HepG2 (cell line): ENCODE data around the gene NUP93. TPM values are rescaled to one million over a fixed set of nuclear protein-coding genes. Genes with fewer than 3 reads are reported as not detected.
A peak's percentile ranks its signal among the peaks of the same experiment; 100 is the strongest.

Experiments used
- ATAC-seq: fragments of 200-7000 bp; cut with Tn5 transposase; 3 replicates; pipeline ENCODE4 v1.9.1; 2020; ENCODE audit warnings: mild to moderate bottlenecking, moderate library complexity
- BruUV-seq: library from RNA; stranded (reverse); fragments of 400-500 nt; replicated peaks from 2 replicates; lab custom pipeline; 2021; lab: Mats Ljungman, UMichigan
- CTCF ChIA-PET: fragments of 300-600 bp; formaldehyde crosslinking; extraction: SDS; loops from one replicate; lab custom pipeline; 2021; ENCODE audit warnings: low total read pairs, inconsistent platforms, low intra/inter-chr PET ratio; lab: Yijun Ruan, JAX
- POLR2A ChIA-PET: fragments of 350-600 bp; sonication (Branson Sonifier 250); formaldehyde crosslinking; loops from one replicate; lab custom pipeline; 2020; ENCODE audit warnings: antibody characterized with exemption, inconsistent platforms; lab: Yijun Ruan, JAX
- DNase-seq: peaks from one replicate; pipeline ENCODE4 v3.0.0-alpha.2; 2015; ENCODE audit warnings: low spot score
- FAIRE-seq: peaks from 3 replicates; lab custom pipeline; 2011; peaks lifted over from hg19 to GRCh38; lab: Jason Lieb, UNC
- H2AFZ ChIP-seq: one replicate; pipeline ENCODE4 v1.6.1; 2011; ENCODE audit warnings: low read length, inconsistent platforms
- H3K27ac ChIP-seq: fragments of 300-600 bp; 3 replicates; pipeline ENCODE4 v1.8.0; 2011; ENCODE audit warnings: mixed run types, mild to moderate bottlenecking, mixed read lengths, low read length, inconsistent platforms; ENCODE audit not compliant: insufficient read depth; ENCODE audit errors: extremely low read length
- H3K27me3 ChIP-seq, 2 experiments: fragments of 200-600 bp in 1 of 2; 2 replicates in 1 of 2; 3 replicates in 1 of 2; pipeline versions ENCODE4 v1.6.0 to v1.8.0; 2011; ENCODE audit warnings: low read length in 2 of 2, mild to moderate bottlenecking in 2 of 2, moderate library complexity in 2 of 2, inconsistent platforms in 1 of 2; ENCODE audit not compliant: insufficient read depth in 2 of 2, control insufficient read depth in 1 of 2
- H3K36me3 ChIP-seq, 2 experiments: fragments of 200-600 bp in 1 of 2; replicated peaks in 1 of 2; 2 replicates in 1 of 2; 3 replicates in 1 of 2; pipeline versions ENCODE4 v1.5.1 to v1.8.0; 2011; ENCODE audit warnings: low read length in 2 of 2, inconsistent platforms in 1 of 2; ENCODE audit not compliant: insufficient read depth in 2 of 2, control insufficient read depth in 1 of 2
- H3K4me1 ChIP-seq: 2 replicates; pipeline ENCODE4 v1.5.1; 2012; ENCODE audit warnings: low read length, inconsistent platforms; ENCODE audit not compliant: insufficient read depth
- H3K4me2 ChIP-seq: 2 replicates; pipeline ENCODE4 v1.6.0; 2011; ENCODE audit warnings: low read depth, low read length, inconsistent platforms
- H3K4me3 ChIP-seq, 3 experiments: fragments of 200-600 bp in 1 of 3; sonication (generic), shearing (Covaris generic) in 1 of 3; replicated peaks in 1 of 3; 2 replicates each; pipeline ENCODE4 v1.5.1; 2011 to 2016; ENCODE audit warnings: low read length in 3 of 3, inconsistent platforms in 2 of 3, low read depth in 2 of 3, mild to moderate bottlenecking in 2 of 3, control low read depth in 1 of 3, mixed read lengths in 1 of 3; ENCODE audit not compliant: insufficient read depth in 1 of 3
- H3K79me2 ChIP-seq: one replicate; pipeline ENCODE4 v1.6.1; 2011; ENCODE audit warnings: low read length, inconsistent platforms; ENCODE audit not compliant: insufficient read depth
- H3K9ac ChIP-seq: 2 replicates; pipeline ENCODE4 v1.6.0; 2011; ENCODE audit warnings: mild to moderate bottlenecking, low read depth, low read length, inconsistent platforms; ENCODE audit not compliant: insufficient read depth
- H3K9me3 ChIP-seq: 2 replicates; pipeline ENCODE4 v1.5.1; 2012; ENCODE audit warnings: mild to moderate bottlenecking, low read length
- H4K20me1 ChIP-seq: 2 replicates; pipeline ENCODE4 v1.6.0; 2011; ENCODE audit warnings: inconsistent platforms, mild to moderate bottlenecking, low read length, moderate library complexity; ENCODE audit not compliant: insufficient read depth
- ATF1 ChIP-seq: IDR thresholded peaks from 2 replicates; pipeline ENCODE4 v1.6.1; 2016; ENCODE audit warnings: mild to moderate bottlenecking, control low read depth
- ATF5 ChIP-seq: sonication (generic); formaldehyde crosslinking; IDR thresholded peaks from 2 replicates; pipeline ENCODE4 v1.4.0; 2020; ENCODE audit warnings: mild to moderate bottlenecking, low read depth, missing genetic modification reagents
- BRD4 ChIP-seq: sonication (generic); formaldehyde crosslinking; IDR thresholded peaks from 2 replicates; pipeline ENCODE4 v1.4.0; 2020; ENCODE audit warnings: missing genetic modification reagents
- DMAP1 ChIP-seq: IDR thresholded peaks from 2 replicates; pipeline ENCODE4 v1.6.1; 2016
- HBP1 ChIP-seq: IDR thresholded peaks from 2 replicates; pipeline ENCODE4 v1.6.1; 2016; ENCODE audit warnings: low read depth, control low read depth
- MLX ChIP-seq: IDR thresholded peaks from 2 replicates; pipeline ENCODE4 v1.6.1; 2016
- NAIF1 ChIP-seq: sonication (generic); formaldehyde crosslinking; IDR thresholded peaks from 2 replicates; pipeline ENCODE4 v1.5.0; 2020; ENCODE audit warnings: mild to moderate bottlenecking, missing genetic modification reagents, borderline replicate concordance
- NR2C2 ChIP-seq: sonication (generic); formaldehyde crosslinking; IDR thresholded peaks from 2 replicates; pipeline ENCODE4 v1.4.0; 2020; ENCODE audit warnings: missing genetic modification reagents, mild to moderate bottlenecking, moderate library complexity, borderline replicate concordance
- NR2F2 ChIP-seq: IDR thresholded peaks from 2 replicates; pipeline ENCODE4 v1.6.1; 2012; ENCODE audit warnings: low read depth, inconsistent platforms, borderline replicate concordance
- RAD21 ChIP-seq: fragments of 450-650 bp; formaldehyde crosslinking; IDR thresholded peaks from 2 replicates; pipeline ENCODE4 v1.5.0; 2020; ENCODE audit warnings: mild to moderate bottlenecking
- SAFB2 ChIP-seq: sonication (generic); formaldehyde crosslinking; IDR thresholded peaks from 2 replicates; pipeline ENCODE4 v1.5.1; 2020; ENCODE audit warnings: missing genetic modification reagents, low read depth, mild to moderate bottlenecking, borderline replicate concordance
- SRF ChIP-seq: IDR thresholded peaks from 2 replicates; pipeline ENCODE4 v1.6.1; 2011; ENCODE audit warnings: mild to moderate bottlenecking, low read depth, low read length, moderate library complexity
- THYN1 ChIP-seq: sonication (generic); formaldehyde crosslinking; IDR thresholded peaks from 2 replicates; pipeline ENCODE4 v1.8.1; 2023; ENCODE audit warnings: low read depth, mild to moderate bottlenecking, moderate library complexity, missing genetic modification reagents, borderline replicate concordance
- TMF1 ChIP-seq: sonication (generic); formaldehyde crosslinking; IDR thresholded peaks from 2 replicates; pipeline ENCODE4 v1.8.1; 2022; ENCODE audit warnings: low read depth, missing genetic modification reagents
- ZBTB25 ChIP-seq: IDR thresholded peaks from 2 replicates; pipeline ENCODE4 v1.6.1; 2018; ENCODE audit warnings: missing genetic modification reagents
- ZNF235 ChIP-seq: sonication (generic); formaldehyde crosslinking; IDR thresholded peaks from 2 replicates; pipeline ENCODE4 v1.8.1; 2023; ENCODE audit warnings: mild to moderate bottlenecking, missing genetic modification reagents, borderline replicate concordance
- ZNF256 ChIP-seq: sonication (generic); formaldehyde crosslinking; conservative IDR thresholded peaks from 2 replicates; pipeline ENCODE4 v1.4.0; 2020; ENCODE audit warnings: missing genetic modification reagents
- ZNF331 ChIP-seq: sonication (generic); formaldehyde crosslinking; IDR thresholded peaks from 2 replicates; pipeline ENCODE4 v1.4.0; 2020; ENCODE audit warnings: missing genetic modification reagents
- ZNF451 ChIP-seq: sonication (generic); formaldehyde crosslinking; IDR thresholded peaks from 2 replicates; pipeline ENCODE4 v1.5.0; 2020; ENCODE audit warnings: mild to moderate bottlenecking, missing genetic modification reagents
- ZNF572 ChIP-seq: sonication (generic); formaldehyde crosslinking; IDR thresholded peaks from 2 replicates; pipeline ENCODE4 v1.5.1; 2020; ENCODE audit warnings: mild to moderate bottlenecking, missing genetic modification reagents
- ZNF713 ChIP-seq: sonication (generic); formaldehyde crosslinking; IDR thresholded peaks from 2 replicates; pipeline ENCODE4 v1.4.0; 2020; ENCODE audit warnings: mild to moderate bottlenecking, missing genetic modification reagents
- ZNF766 ChIP-seq: sonication (generic); formaldehyde crosslinking; IDR thresholded peaks from 2 replicates; pipeline ENCODE4 v1.5.0; 2020; ENCODE audit warnings: missing genetic modification reagents, borderline replicate concordance
- WGBS: methylation state at CpG from one replicate; pipeline ENCODE4 v1.1.6; 2017; ENCODE audit warnings: low lambda C conversion rate; 5-methylcytosine and 5-hydroxymethylcytosine counted together
- in situ Hi-C: cut with HindIII; loops from 2 replicates; pipeline ENCODE4 v1.10.0; 2017; ENCODE audit warnings: low pct_unique_long_range_greater_than_20kb; ENCODE audit not compliant: extremely low pct_ligation_motif_present
- intact Hi-C: fragments of 100-400 bp; cut with micrococcal nuclease; formaldehyde crosslinking; loops from one replicate; pipeline ENCODE4 v1.10.0; 2022; ENCODE audit not compliant: unreplicated experiment
- polyA plus RNA-seq, 8 experiments: library from polyadenylated mRNA; depleted of rRNA in 3 of 8; stranded (reverse) in 7 of 8; unstranded in 1 of 8; fragments of >200 nt; fragmentation: Illumina TruSeq in 4 of 8; extraction: Trizol in 4 of 8; gene quantifications; 2 replicates each; pipeline versions ENCODE4 v1.2.1 to v1.2.3, GENCODE V29; 2011 to 2016; ENCODE audit warnings: low read depth in 4 of 8, missing spikeins in 1 of 8, mixed read lengths in 1 of 8; ENCODE audit not compliant: insufficient read depth in 1 of 8
- total RNA-seq, 5 experiments: library from RNA; depleted of rRNA; stranded (reverse); fragments of >200 nt; fragmentation: Illumina TruSeq; extraction: Trizol; gene quantifications; 2 replicates each; pipeline ENCODE4 v1.2.3, GENCODE V29; 2016; ENCODE audit warnings: low read depth in 1 of 5

The NUP93 gene
- total and polyA plus RNA-seq, 2 of the 13 experiments (the other 11 are each of a cell fraction or from before 2014, with no cell fraction given) = 58.5 to 140 TPM

- Histone ChIP-seq H3K4me2 (peak overlapping the region; percentile 76), H4K20me1 (no peaks in the 10 kb centered on the region), H3K4me1 (peaks cover 60% of the 10 kb centered on the region), H3K9me3 (no peaks in the 10 kb centered on the region), H3K79me2 (no peaks in the 10 kb centered on the region), H3K36me3 (peaks cover 2 to 9% of the 10 kb centered on the region in 2 experiments; a peak in 4 of 5 replicates), H3K4me3 (peak overlapping the region; percentile 31 to 58 (median 36); a peak in 5 of 6 replicates), H3K9ac (peak overlapping the region; percentile 75), H3K27ac (peak overlapping the region; percentile 94), H3K27me3 (no peaks in the 10 kb centered on the region), H2AFZ (no peak overlapping the region)
- DNase-seq (peak; percentile 39), FAIRE-seq (peak; percentile 4), ATAC-seq (peak; percentile 39)
- intact Hi-C loops (loop anchor here (1.0 kb wide), 3 partner anchors 10 to 272 kb away; no protein-coding TSS in a partner anchor), in situ Hi-C loops (no loop called here)
- BruUV-seq = no TSS peak
- CTCF ChIA-PET = no interaction called here
- 15% methylated on average over 7 of the region's 7 CpGs for WGBS
- POLR2A ChIA-PET = interaction anchor here (1.3 to 5.3 kb wide), 6 partner anchors 10 to 82 kb away, joined by 3 to 44 read pairs (median 18); partner anchors contain the start of gene HERPUD1
- TF ChIP-seq ZBTB25 (CRISPR knock-in tag) (no peak), NAIF1 (CRISPR knock-in tag) (peak; percentile 36; the same call in 1 of the 2 replicates), ZNF331 (CRISPR knock-in tag) (no peak), THYN1 (CRISPR knock-in tag) (no peak), BRD4 (CRISPR knock-in tag) (peak; percentile 35; the same call in 1 of the 2 replicates), RAD21 (no peak), ZNF451 (CRISPR knock-in tag) (no peak), MLX (no peak), ZNF235 (CRISPR knock-in tag) (no peak), ZNF256 (peak; percentile 64; the same call in 1 of the 2 replicates), SRF (no peak), DMAP1 (CRISPR knock-in tag) (peak; percentile 39; the same call in 1 of the 2 replicates), NR2C2 (CRISPR knock-in tag) (no peak), NR2F2 (peak; percentile 4; the same call in 1 of the 2 replicates), ZNF766 (CRISPR knock-in tag) (peak; percentile 80; the same call in 1 of the 2 replicates), SAFB2 (no peak), HBP1 (0 out of 2 replicates have a peak, but pooled peaks have one; percentile 33), ZNF713 (CRISPR knock-in tag) (no peak), ATF1 (peak; percentile 54; the same call in 1 of the 2 replicates), TMF1 (no peak), ATF5 (no peak), ZNF572 (CRISPR knock-in tag) (no peak)
These were observed 119.2 kb downstream of the NUP93 start for GRCh38 chr16:56848955-56849689.
